Measurements from ENCODE around the gene PTPRA.

PTPRA gene

DNA sequence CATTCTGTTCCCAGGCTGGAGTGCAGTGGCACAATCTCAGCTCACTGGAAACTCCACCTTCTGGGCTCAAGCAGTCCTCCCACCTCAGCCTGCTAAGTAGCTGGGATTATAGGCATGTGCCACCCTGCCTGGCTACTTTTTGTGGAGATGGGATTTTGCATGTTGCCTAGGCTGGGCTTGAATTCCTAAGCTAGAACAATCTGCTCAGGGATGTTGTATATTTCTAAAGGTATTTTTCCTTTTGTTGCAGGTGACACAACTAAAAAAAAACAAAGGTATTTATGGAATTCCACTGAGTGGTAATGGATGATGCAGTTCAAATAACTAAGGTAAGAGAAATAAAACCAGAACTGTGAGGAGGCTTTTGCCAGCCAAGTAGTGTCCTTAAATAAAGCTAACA lies 49.7 kb downstream of the PTPRA start:
- DNase-seq (ENCODE audit: low read depth), result no peak

DNA sequence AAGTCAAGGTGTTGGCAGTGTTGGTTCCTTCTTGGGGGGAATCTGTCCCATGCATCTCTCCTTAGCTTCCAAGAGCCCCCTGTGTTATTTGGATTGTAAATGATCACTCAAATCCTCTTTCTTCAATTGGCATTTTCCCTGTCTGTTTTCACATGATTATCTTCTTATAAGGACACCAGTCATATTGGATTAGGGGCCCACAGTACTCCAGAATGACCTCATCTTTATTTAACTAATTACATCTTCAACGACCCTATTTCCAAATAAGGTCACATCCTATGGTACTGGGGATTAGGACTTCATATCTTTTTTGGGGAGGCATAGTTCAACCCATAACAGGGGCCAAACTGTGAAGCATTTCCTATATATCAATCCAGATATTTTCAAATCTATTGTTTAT lies 57.3 kb downstream of the PTPRA start:
- DNase-seq (ENCODE audit: low read depth), result no peak

DNA sequence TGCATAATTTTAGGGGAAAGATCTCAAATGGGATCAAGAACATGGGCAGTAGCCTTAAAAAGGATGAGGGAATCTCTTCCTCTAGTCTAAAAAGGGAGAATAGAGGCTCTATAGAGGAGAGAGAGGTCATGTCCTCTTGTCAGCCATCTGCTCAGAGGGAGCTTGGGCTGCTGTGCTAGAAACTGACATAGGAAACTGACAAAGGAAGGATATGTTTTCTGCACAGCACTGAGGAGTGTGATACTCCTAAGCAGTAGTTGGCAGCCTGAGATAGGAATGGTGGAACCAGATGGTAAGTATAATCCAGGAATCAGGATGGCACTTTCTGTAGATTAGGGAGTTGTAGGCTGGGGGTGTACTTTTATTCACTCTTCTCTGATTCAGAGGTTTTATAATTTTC lies 59.2 kb downstream of the PTPRA start:
- DNase-seq (ENCODE audit: low read depth), result no peak

DNA sequence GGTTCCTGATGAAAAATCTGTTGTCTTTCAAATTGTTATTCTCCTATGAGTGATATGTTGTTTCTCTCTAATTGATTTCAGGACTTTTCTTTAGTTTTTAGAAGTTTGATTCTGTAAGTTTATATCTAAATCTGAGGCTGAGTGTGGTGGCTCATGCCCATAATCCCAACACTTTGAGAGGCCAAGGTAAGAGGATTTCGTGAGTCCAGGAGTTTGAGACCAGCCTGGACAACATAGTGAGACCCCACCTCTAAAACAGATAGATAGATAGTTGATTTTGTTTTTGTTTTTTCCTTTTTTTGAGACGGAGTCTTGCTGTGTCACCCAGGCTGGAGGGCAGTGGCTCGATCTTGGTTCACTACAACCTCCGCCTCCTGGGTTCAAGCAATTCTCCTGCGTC lies 64.6 kb downstream of the PTPRA start:
- no peak for DNase-seq (ENCODE audit: low read depth)

DNA sequence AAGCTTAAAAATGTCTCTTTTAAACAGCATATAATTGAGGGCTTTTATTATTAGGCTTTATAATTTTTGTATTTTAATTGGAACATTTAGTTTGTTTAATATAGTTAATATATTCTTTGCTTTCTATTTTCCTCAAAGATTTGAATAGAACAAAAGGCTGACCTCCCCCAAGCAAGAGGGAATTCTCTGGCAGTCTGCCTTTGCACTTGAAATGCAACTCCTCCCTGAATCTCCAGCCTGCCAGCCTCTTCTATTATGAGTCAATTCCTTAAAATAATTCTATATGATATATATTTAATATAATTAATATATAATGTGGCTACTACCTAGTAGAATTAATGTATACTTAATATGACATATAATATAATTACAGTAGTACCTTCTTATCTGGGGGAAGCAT lies 69.2 kb downstream of the PTPRA start:
- DNase-seq (ENCODE audit: low read depth), result no peak

DNA sequence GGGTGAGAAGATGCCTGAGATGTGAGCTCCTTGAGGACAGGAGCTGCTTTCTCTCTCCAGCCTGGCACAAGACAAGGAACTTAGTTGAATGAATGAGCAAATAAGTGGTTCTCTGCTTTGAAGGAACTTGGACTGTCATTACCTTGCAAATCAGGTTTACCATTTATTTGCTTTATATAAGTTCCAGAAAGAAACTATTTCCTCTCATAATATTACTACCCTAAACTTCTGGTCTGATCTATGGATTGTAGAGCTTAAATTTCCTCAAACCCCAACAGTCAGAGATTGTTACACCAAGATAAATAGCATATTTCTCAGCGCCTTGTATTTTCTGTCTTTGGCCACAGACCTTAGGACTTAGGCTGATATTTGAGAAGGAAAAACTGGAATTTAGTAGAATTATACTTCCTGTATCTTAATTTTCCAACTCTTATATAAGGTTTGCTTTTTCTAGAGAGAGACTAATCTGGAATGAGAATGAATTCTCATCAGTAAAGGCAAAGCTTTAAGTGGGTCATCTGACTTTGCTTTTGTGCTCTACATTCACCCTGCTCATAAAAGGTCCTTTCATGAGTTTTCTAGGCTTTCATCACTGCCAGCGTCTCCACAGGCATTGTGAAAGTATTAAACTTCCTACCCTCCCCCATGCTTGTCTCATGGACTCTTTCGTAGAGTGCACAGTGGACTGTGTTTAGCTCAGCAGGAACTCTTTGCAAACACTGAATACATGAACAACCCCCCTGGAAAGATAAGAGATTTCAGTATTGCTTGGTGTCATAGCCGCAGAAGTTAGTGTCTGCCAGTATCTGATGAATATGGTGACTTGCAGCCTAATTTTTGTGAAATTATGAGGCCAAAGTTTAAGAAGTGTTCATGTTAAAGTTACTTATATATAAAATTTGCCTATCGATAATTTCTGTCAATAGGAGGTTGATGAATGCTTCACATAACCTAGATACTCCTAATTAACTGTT lies 74.0 kb downstream of the PTPRA start:
- DNase-seq (ENCODE audit: low read depth), result no peak

DNA sequence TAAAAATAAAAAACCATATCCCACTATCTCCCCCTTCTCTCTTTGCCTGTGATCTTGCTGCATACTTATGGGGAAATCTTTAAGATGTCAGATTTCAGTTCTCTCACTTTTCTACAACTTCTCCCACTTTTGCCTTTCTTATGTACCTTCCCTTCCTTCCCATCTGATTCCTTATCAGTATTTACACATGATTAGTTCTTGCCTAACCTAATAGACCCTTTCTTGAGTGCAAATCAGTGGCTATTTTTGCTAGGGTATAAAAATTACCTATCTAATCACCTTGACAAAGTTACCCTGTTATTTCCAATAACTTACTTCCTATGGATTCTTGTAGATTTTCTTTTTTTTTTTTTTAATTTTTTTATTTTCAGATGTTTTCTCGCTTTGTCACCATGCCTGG lies 75.7 kb downstream of the PTPRA start:
- DNase-seq (ENCODE audit: low read depth), result no peak

DNA sequence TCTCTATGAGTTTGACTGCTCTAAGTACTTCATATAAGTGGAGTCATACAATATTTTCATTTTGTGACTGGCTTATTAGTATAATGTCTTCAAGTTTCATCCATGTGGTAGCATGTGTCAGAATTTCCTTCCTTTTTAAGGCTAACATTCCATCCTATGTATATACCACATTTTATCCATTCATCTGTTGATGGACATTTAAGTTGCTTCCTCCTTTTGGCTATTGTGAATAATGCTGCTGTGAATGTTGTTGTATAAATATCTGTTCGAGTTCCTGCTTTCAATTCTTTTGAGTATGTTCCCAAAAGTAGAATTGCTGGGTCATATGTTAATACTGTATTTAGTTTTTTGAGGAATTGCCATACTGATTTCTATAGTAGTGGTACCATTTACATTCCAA lies 79.5 kb downstream of the PTPRA start:
- no peak for DNase-seq (ENCODE audit: low read depth)

DNA sequence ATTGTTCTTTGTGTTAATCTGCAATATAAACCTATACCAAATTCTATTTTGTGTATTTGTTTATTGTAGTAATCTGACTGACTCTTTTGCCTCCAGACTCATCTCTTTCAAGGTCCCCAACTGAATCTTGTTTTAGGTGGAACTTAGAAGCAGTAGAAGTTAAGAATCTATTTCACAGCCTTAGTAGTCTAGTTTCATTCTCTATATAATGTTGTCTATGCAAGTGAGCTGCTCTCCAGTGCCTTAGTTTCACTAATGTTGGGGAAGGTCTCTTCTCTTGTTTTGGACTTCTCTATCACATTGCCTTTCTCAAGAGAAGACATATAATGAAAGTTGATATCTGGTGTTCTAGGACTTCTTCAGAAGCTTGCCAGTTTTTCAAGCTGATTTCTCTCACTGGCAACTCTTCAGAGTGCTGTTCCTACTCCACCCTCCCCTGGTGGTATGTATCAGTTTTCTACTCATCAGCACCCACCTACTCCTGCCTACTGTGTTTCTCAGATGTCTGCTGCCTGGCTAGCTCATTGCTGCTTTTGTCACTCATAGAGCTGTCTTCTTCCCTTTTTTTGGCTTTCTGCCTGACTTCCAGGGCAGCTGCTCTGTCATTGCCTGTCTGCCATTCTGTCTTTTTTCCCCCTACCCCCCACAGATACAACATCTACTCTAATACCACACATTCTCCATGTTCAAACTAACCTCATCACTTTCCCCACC lies 82.1 kb downstream of the PTPRA start:
- DNase-seq (ENCODE audit: low read depth), result no peak

DNA sequence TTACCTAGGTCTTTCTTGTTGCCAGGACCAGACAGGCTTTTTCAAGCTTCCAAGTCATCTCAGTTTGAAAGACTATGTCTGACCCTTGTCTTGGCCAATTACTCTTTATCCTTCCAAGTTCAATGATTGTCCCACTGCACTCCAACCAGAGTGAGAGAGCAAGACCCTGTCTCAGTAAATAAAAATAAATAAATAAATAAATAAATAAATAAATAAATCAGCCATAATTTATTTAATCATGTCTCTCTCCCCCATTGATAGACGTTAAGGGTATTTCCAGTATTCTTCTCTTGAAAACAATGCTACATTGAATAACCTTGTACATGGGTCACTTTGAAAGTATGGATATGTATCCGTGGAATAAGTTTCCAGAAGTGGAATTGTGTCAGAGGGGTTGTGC lies 83.2 kb downstream of the PTPRA start:
- DNase-seq (ENCODE audit: low read depth), result no peak

DNA sequence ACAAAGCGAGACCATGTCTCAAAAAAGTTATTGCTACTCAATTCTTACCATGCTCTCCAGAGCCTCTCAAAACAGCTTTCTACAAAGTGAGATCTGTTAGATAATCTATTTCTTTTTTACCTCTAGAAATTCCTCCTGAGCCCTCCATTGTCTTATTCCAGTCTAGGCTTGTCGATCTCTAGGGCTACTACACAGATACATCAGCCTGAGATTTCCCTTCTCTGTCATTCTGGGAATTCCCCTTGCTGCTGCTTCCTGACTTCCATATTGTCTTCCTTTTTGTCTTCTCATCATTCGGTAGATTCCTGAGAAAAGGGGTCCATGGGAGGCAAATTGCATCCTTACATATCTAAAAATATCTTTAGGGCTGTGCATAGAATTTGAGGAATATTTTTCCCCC lies 94.6 kb downstream of the PTPRA start:
- no peak for DNase-seq (ENCODE audit: low read depth)

DNA sequence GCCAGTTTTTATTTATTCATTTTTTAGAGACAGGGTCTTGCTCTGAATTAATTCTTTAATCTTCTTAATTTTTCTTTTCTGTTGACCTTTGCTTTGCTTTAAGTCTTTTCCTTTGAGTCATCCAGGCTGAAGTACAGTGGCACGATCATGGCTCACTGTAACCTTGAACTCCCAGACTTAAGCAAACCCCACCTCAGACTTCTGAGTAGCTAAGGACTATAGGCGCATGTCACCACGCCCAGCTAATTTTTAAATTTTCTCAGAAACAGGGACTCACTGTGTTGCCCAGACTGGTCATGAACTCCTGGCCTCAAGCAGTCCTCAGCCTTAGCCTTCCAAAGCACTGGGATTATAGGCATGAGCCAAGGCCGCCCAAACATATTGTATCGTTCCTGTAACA lies 98.8 kb downstream of the PTPRA start:
- no peak for DNase-seq (ENCODE audit: low read depth)

DNA sequence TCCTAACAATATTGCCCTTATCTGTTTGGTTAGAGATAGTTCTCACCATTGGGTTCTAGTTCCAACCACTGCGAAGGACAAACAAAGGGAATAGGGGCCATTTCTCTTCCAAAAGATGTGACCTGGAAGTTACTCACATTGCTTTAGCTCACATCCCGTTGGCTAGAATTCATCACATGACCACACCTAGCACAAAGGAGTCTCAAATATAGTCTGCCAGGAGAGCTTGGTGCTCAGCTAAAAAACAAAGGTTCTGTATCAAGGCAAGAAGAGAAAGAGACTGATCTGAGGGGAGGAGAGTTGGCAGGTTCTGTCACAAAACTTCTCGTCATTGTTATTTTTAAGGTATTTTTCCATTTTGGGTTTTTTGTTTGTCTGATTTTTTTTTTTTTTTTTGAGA lies 100.3 kb downstream of the PTPRA start:
- DNase-seq (ENCODE audit: low read depth), result no peak

DNA sequence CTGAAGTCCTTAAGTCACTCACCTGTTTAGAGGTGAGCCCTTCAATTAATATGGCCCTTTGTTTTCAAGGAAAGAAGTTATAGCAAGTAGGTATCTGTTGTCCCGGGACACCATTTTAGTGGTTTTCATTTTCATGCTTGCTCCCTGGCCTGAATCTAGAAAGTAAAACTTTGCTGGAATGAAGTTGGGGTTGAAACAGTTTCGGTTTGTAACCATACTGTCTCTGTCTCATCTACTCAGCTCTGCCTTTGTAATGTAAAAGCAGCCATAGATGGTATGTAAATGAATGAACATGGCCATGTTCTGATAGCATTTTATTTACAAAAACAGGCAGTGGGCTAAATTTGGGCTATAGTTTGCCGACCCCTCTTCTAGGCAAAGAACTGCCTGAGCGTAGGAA lies 105.2 kb downstream of the PTPRA start:
- no peak for DNase-seq (ENCODE audit: low read depth)

DNA sequence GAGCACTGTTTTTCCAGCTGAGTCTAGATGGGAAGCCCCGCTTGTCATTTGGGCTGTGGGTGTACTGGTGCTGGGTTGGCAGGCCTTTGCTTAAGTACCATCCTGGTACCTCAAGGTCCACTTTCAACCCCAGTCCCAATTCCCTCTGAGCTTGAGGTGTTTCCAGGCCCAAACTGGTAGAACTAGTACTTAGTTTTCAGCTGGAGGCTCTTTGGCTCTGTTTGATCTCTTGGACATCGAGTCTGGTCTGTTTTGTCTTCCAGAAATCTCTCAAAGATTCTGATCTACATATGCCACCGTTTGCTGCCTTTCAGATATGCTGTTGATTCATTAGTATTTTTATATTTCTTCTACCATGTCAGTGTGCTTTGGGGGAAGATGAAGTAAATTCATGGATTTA lies 108.4 kb downstream of the PTPRA start:
- no peak for DNase-seq (ENCODE audit: low read depth)

DNA sequence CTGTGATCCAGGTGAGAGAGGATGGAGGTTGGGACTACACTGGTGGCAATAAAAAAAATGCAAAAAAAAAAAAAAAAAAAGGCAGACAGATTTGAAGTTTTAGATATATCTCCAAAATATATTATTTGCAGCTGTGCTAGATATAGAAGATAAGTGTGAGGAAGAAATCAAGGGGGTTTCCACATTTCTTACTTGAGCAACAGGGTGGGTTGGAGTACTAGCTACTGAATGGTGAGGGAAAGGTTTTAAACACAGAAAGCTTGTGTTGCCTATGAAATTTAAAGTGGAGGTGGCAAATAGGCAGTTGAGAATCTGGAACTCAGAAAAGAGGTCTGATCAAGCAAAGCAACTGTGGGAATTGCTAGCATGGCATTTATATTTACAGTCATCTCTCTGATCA lies 110.2 kb downstream of the PTPRA start:
- DNase-seq (ENCODE audit: low read depth), result no peak

DNA sequence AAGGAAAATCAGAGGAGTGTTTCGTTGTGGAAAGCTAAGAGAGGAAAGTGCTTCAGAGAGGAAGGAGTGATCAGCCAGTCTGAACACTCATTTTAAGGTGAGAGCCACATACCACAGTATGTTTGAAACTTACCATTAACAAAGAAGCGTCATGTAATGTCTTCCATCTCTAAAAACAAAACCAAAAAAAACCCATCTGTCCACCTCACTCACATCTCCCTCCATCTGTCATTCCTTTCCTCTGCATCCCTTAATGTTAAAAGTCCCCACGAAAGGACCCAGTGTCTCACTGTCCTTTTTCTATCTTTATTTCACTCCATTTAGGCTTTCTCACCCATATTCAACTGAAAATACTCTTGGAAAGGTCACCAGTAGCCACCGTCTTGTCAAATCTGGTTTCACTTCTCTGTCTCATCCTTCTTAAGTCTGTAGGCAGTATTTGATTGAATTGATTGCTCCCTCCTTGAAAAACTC lies 110.8 kb downstream of the PTPRA start:
- no peak for DNase-seq (ENCODE audit: low read depth)

DNA sequence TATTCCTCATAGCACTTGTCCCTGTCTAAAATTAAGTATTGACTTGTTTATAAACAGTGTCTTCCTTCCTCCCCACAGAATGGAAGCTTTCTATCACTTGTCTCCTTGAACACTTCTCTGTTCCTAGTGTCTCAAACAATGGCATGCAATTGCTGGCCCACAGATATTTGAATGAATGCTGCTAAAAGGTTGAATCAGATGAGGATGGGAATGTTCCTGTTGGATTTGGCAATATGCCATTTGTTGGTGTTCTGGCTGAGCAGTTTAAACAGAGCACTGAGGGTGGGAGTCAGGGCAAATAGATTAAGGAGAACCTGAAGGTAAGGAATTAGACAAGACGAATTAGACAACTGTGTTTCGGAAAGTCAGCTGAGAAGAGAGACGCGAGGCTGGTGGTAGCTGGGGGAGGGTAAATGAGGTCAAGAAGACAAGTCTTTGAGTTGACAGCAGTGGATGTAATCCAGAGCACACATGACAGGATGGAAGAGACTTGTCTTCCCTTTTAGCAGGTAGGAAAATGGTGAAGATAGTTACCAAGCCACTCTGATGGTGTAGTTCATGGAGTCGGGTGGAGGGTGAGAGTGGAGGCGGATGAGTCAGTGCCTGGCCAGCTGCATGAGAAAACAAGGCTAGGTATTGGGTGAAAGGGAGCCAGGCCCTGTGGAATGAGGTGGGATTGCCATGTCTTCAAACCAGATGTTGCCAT lies 111.8 kb downstream of the PTPRA start:
- peak; percentile 12 for DNase-seq (ENCODE audit: low read depth)

DNA sequence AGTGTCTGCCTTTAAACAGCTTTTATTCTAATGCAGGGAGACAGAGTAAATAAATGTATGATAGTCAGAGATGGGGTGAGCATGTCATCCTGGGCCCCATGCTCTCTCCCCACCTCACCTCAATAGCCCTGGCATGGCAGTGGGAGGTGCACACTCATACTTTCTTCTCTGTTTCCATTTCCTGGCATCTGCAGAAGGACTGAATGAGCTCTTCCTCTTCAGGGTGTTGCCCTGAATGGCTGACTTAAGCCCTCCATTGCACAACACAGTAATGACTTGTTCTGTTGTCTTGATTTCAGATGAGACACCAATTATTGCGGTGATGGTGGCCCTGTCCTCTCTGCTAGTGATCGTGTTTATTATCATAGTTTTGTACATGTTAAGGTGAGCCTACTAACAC lies 113.2 kb downstream of the PTPRA start:
- DNase-seq (ENCODE audit: low read depth), result peak; percentile 22

DNA sequence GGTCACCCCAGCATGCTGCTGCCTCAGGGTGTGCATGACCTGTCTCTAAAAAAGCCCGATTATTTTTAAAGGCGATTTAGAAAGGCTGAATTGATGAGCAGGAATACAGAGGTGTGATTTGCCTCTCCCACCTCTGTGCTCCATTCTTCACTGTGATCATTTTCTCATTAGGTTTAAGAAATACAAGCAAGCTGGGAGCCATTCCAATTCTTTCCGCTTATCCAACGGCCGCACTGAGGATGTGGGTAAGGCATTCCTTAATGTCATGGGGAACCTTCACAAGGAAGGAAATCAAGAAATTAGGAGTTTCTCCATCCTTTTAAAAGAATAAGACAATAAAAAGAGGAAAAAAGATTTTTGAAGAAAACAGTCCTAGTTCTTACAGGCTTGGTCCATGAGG lies 114.6 kb downstream of the PTPRA start:
- DNase-seq (ENCODE audit: low read depth), result no peak

DNA sequence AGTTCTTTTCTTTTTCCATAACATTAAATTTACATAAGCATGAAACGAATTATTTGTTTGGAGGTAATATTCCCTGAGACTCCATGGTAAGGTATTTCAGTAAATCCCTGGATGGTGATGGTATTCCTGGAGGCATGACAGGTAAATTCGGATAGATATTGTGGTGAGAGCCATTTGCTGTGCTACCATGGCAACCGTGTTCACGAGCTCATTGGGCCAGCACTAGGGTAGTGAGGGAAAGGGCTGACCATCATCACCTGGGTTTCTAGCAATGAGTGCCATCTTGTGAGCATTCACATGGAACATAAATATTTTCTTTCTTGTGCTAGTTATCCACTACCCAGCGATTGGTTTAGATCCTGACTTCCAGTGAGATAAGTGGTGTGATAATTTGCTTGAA lies 118.3 kb downstream of the PTPRA start:
- no peak for DNase-seq (ENCODE audit: low read depth)

DNA sequence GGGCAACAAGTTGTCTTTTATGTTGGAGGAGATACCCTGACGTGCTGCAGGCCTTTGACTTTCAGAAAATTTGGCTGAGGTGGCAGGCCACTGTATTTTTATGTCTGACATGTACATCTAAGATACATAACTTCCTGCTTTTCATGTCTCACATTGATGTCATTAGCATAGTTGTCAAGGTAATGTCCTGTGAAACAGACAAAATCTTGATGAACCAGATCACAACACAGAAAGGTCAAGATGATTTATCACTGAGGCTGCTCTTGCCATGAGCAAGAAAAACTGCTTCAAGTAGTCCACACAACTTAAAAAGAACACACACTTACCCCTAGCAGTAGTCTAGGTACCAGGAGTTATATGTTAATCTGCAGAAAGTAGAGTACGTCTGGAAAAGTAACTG lies 120.0 kb downstream of the PTPRA start:
- DNase-seq (ENCODE audit: low read depth), result no peak

DNA sequence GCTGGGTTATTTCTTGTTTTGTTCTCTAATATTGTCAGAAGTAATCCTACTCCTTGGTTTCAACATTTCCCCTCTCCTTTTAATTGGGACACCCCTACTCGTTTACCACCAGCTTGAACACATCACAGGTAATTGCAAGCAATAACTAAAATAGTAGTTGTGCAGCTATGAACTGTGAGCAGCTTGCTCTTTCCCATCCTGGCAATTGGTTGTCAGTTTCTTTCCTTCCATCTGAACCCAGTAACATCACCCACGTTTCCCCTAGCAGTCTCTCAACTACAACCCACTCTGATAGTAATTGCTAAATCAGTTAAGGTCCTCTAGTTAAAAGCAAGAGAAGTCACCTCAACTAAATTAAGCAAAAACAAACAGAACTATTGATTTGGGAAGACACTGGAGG lies 122.5 kb downstream of the PTPRA start:
- DNase-seq (ENCODE audit: low read depth), result no peak
